A549 (cell line): ENCODE data around the gene RAB3D.
"Not testable (repeated sequence)": the region's sequence is repeated elsewhere in the genome, so short reads cannot be mapped to it uniquely, and the experiment has no call there.

Experiments used
- KDM1A ChIP-seq: fragments of 200-600 bp; sonication (generic); IDR thresholded peaks from 2 replicates; pipeline ENCODE4 v1.6.1; 2016; ENCODE audit warnings: low read depth, mild to moderate bottlenecking
- ZC3H11A ChIP-seq: fragments of 450-650 bp; IDR thresholded peaks from 2 replicates; pipeline ENCODE4 v1.6.1; 2014; ENCODE audit warnings: antibody characterized with exemption, mild to moderate bottlenecking
- TF ChIP-seq, protein P1 (sequence below): fragments of >200 bp; sonication (Bioruptor Twin); formaldehyde crosslinking; IDR thresholded peaks from 3 replicates; pipeline ENCODE4 v1.5.1; 2016
- TF ChIP-seq, protein P2 (sequence below): IDR thresholded peaks from 2 replicates; pipeline ENCODE4 v1.6.1; 2012

DNA sequence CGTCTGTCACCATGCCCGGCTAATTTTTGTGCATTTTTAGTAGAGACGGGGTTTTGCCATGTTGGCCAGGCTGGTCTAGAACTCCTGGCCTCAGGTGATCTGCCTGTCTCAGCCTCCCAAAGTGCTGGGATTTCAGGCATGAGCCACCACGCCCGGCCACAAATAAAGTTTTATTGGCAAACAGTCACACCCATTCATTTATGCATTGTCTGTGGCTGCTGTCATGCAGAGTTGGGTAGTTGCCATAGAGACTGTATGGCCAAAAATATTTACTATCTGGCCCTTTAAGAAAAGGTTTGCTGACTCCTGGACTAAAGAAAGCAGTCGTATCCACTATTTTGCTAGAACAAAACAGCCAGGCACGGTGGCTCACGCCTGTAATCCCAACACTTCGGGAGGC lies 5.6 kb downstream of the RAB3D start:
- not testable (repeated sequence) for TF ChIP-seq KDM1A, ZC3H11A
- TF ChIP-seq, protein P1, sequence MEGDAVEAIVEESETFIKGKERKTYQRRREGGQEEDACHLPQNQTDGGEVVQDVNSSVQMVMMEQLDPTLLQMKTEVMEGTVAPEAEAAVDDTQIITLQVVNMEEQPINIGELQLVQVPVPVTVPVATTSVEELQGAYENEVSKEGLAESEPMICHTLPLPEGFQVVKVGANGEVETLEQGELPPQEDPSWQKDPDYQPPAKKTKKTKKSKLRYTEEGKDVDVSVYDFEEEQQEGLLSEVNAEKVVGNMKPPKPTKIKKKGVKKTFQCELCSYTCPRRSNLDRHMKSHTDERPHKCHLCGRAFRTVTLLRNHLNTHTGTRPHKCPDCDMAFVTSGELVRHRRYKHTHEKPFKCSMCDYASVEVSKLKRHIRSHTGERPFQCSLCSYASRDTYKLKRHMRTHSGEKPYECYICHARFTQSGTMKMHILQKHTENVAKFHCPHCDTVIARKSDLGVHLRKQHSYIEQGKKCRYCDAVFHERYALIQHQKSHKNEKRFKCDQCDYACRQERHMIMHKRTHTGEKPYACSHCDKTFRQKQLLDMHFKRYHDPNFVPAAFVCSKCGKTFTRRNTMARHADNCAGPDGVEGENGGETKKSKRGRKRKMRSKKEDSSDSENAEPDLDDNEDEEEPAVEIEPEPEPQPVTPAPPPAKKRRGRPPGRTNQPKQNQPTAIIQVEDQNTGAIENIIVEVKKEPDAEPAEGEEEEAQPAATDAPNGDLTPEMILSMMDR: not testable (repeated sequence)
- TF ChIP-seq, protein P2, sequence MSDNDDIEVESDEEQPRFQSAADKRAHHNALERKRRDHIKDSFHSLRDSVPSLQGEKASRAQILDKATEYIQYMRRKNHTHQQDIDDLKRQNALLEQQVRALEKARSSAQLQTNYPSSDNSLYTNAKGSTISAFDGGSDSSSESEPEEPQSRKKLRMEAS: not testable (repeated sequence)
